ENCODE measurements around the gene SORD. TPM values are rescaled to one million over a fixed set of nuclear protein-coding genes. Genes with fewer than 3 reads are reported as not detected.

Gene SORD
- total and polyA plus RNA-seq, 9 of the 15 experiments (the other 6 are each of a cell fraction or from before 2014, with no cell fraction given): 5.9 to 79.2 (median 29.6) TPM

- peak overlapping the region; percentile 93 for H3K4me2 ChIP-seq (ENCODE audit: insufficient read depth, low read length)
- TSS peak; percentile 38 for BruUV-seq (replicated peaks)
- peak overlapping the region; percentile 77 to 97 for H3K9ac ChIP-seq (ENCODE audit: insufficient read depth in 1 of 2, low read depth in 2 of 2, low read length in 2 of 2)
- H4K20me1 ChIP-seq (replicated peaks; ENCODE audit: control insufficient read depth, insufficient read depth, low read length): no peaks in the 10 kb centered on the region
- no peaks in the 10 kb centered on the region for H3K9me3 ChIP-seq (replicated peaks; ENCODE audit: control insufficient read depth, insufficient read depth, low read depth, low read length)
- peaks cover 21 to 29% of the 10 kb centered on the region in 2 experiments; a peak in 4 of 5 replicates for H3K4me1 ChIP-seq (replicated peaks in 1 of 2; ENCODE audit: control insufficient read depth in 2 of 2, insufficient read depth in 2 of 2, low read length in 2 of 2)
- H3K27ac ChIP-seq (ENCODE audit: extremely low read depth, low read depth, low read length): peak overlapping the region; percentile 64
- H3K4me3 ChIP-seq: peak overlapping the region; percentile 70
- no peaks in the 10 kb centered on the region for H3K9me1 ChIP-seq (ENCODE audit: control insufficient read depth, insufficient read depth, low read length)
- peak in 3 of 4 experiments; percentile 17 to 48 (median 32) for DNase-seq (ENCODE audit: extremely low read depth in 1 of 4, low spot score in 3 of 4)
- peaks cover 0 to 6% of the 10 kb centered on the region in 2 experiments; a peak in 2 of 5 replicates for H3K27me3 ChIP-seq (ENCODE audit: control insufficient read depth in 2 of 2, insufficient read depth in 2 of 2, low read length in 2 of 2)
- WGBS (ENCODE audit: insufficient coverage, low coverage, missing lambda C conversion rate): 4% methylated on average over 4 of the region's 4 CpGs
- peak; percentile 77 for FAIRE-seq
- peak; percentile 31 for ATAC-seq
- peaks cover 5% of the 10 kb centered on the region; the same call in 2 of the 3 replicates for H3K36me3 ChIP-seq (ENCODE audit: control insufficient read depth, insufficient read depth, low read length)
- H2AFZ ChIP-seq (ENCODE audit: low read depth, low read length): peak overlapping the region; percentile 97
- in situ Hi-C loops (cut with MboI) (no loop called here), intact Hi-C loops (cut with micrococcal nuclease) (no loop called here)
- CTCF ChIA-PET (ENCODE audit: low intra/inter-chr PET ratio): no interaction called here
- peaks cover 35% of the 10 kb centered on the region for H3K79me2 ChIP-seq (ENCODE audit: control insufficient read depth, insufficient read depth, low read length)
- POLR2A ChIA-PET: interaction anchor here (0.6 to 1.9 kb wide), 2 partner anchors 12 to 109 kb away, joined by 3 to 4 read pairs; no protein-coding TSS in a partner anchor
- TF ChIP-seq ZC3H8 (IDR thresholded peaks at IDR 0.05) (no peak), DDX20 (tag; IDR thresholded peaks at IDR 0.05; ENCODE audit: low read depth) (no peak), NFYB (IDR thresholded peaks at IDR 0.05; ENCODE audit: extremely low read depth, insufficient read length) (no peak), ZNF24 (IDR thresholded peaks at IDR 0.05) (no peak), GABPB2 (CRISPR knock-in tag; conservative IDR thresholded peaks at IDR 0.05) (no peak), RNF2 (IDR thresholded peaks at IDR 0.05) (no peak), OTX1 (CRISPR knock-in tag; IDR thresholded peaks at IDR 0.05) (no peak), PKNOX1 (IDR thresholded peaks at IDR 0.05) (no peak), MTA1 (IDR thresholded peaks at IDR 0.05; ENCODE audit: borderline replicate concordance) (no peak), ESRRA (IDR thresholded peaks at IDR 0.05; ENCODE audit: borderline replicate concordance, low read depth) (no peak), C11orf30 (IDR thresholded peaks at IDR 0.05; ENCODE audit: low read depth) (peak; percentile 86), TEAD1 (CRISPR knock-in tag; IDR thresholded peaks at IDR 0.05) (0 out of 4 replicates have a peak, but pooled peaks of 1 of the 2 experiments have one; percentile 23), ZNF644 (tag; IDR thresholded peaks at IDR 0.05; ENCODE audit: low read depth) (no peak), ZNF79 (CRISPR knock-in tag; IDR thresholded peaks at IDR 0.05; ENCODE audit: low read depth) (no peak), BHLHE40 (IDR thresholded peaks at IDR 0.05; ENCODE audit: low read length) (no peak; the same call in 1 of the 2 replicates), U2AF1 (optimal IDR thresholded peaks at IDR 0.05; ENCODE audit: low read depth, low read length) (no peak), E2F5 (CRISPR knock-in tag; IDR thresholded peaks at IDR 0.05) (no peak), ARID1B (IDR thresholded peaks at IDR 0.05) (no peak), PHF20 (IDR thresholded peaks at IDR 0.05; ENCODE audit: partially characterized antibody) (no peak), FOXM1 (IDR thresholded peaks at IDR 0.05; ENCODE audit: low read depth) (no peak), FOXM1 (CRISPR knock-in tag; IDR thresholded peaks at IDR 0.05; ENCODE audit: low read depth) (0 out of 2 replicates have a peak, but pooled peaks have one; percentile 30), RBM25 (IDR thresholded peaks at IDR 0.05; ENCODE audit: low read depth, low read length, severe bottlenecking) (no peak), PTBP1 (IDR thresholded peaks at IDR 0.05; ENCODE audit: low read depth, low read length) (no peak), HMGN3 (IDR thresholded peaks at IDR 0.05; ENCODE audit: borderline replicate concordance, extremely low read depth, insufficient read length, low read depth, low read length) (no peak)
These were observed 747 bp downstream of the SORD start for GRCh38 chr15:45023659-45024225.

All from K562 (cell line).